Fibroblast of skin of left quadriceps (primary cell): ENCODE measurements around the gene VGLL3.

ENCODE experiments used
- DNase-seq, 2 experiments: peaks; one replicate each; pipeline ENCODE4 v3.0.0-alpha.2; 2013; ENCODE audit warnings: low read depth in 2 of 2

VGLL3 gene

GRCh38 chr3:86951322-86951721 lies 39.6 kb downstream of the VGLL3 start:
- DNase-seq = no peak

- DNase-seq = no peak
Observed at GRCh38 chr3:86950717-86951116, 40.2 kb downstream of the VGLL3 start.

- DNase-seq = peak; percentile 69 to 72
Observed at GRCh38 chr3:86949850-86950249, 41.1 kb downstream of the VGLL3 start.

- DNase-seq = peak; percentile 97 to 98
Observed at GRCh38 chr3:86948822-86949221, 42.1 kb downstream of the VGLL3 start.

- DNase-seq = no peak
Observed at GRCh38 chr3:86942206-86942605, 48.7 kb downstream of the VGLL3 start.

- peak; percentile 99 for DNase-seq
Observed at GRCh38 chr3:86938416-86939105, 52.4 kb downstream of the VGLL3 start.

GRCh38 chr3:86937306-86937791 lies 53.6 kb downstream of the VGLL3 start:
- peak; percentile 98 for DNase-seq

- DNase-seq = no peak
Observed at GRCh38 chr3:86934851-86935250, 56.1 kb downstream of the VGLL3 start.

GRCh38 chr3:86930831-86931230 lies 60.1 kb downstream of the VGLL3 start:
- DNase-seq = no peak

- no peak for DNase-seq
Observed at GRCh38 chr3:86930181-86930580, 60.8 kb downstream of the VGLL3 start.

GRCh38 chr3:86929046-86929445 lies 61.9 kb downstream of the VGLL3 start:
- no peak for DNase-seq

- peak; percentile 61 to 62 for DNase-seq
Observed at GRCh38 chr3:86923071-86923491, 67.9 kb downstream of the VGLL3 start.

GRCh38 chr3:86921971-86922680 lies 68.8 kb downstream of the VGLL3 start:
- peak in 1 of 2 experiments; percentile 34 for DNase-seq

- no peak for DNase-seq
Observed at GRCh38 chr3:86914670-86915069, 76.3 kb downstream of the VGLL3 start.

GRCh38 chr3:86913160-86913559 lies 77.8 kb downstream of the VGLL3 start:
- no peak for DNase-seq

- no peak for DNase-seq
Observed at GRCh38 chr3:86895202-86895601, 95.7 kb downstream of the VGLL3 start.

- DNase-seq = no peak
Observed at GRCh38 chr3:86890741-86891396, 100.1 kb downstream of the VGLL3 start.
